NT2/D1 (cell line): ENCODE results near the gene ACTR3.

Experiments used
- DNase-seq: peaks from one replicate; pipeline ENCODE4 v3.0.0-alpha.2; 2011; ENCODE audit warnings: low read depth, low spot score
- H3K27me3 ChIP-seq: 2 replicates; pipeline ENCODE4 v1.6.0; 2011; ENCODE audit warnings: mild to moderate bottlenecking; ENCODE audit not compliant: insufficient read length, insufficient read depth
- H3K36me3 ChIP-seq: 2 replicates; pipeline ENCODE4 v1.6.1; 2011; ENCODE audit warnings: mild to moderate bottlenecking, low read length, mixed read lengths; ENCODE audit not compliant: insufficient read depth, insufficient read length
- H3K4me1 ChIP-seq: 2 replicates; pipeline ENCODE4 v1.5.1; 2011; ENCODE audit not compliant: insufficient read depth, insufficient read length
- H3K4me3 ChIP-seq: 2 replicates; pipeline ENCODE4 v1.5.1; 2011; ENCODE audit warnings: low read depth; ENCODE audit not compliant: insufficient read length
- H3K9ac ChIP-seq: 2 replicates; pipeline ENCODE4 v1.6.0; 2011; ENCODE audit warnings: low read depth; ENCODE audit not compliant: insufficient read length
- H3K9me3 ChIP-seq: 2 replicates; pipeline ENCODE4 v1.5.1; 2011; ENCODE audit warnings: mild to moderate bottlenecking, low read length; ENCODE audit not compliant: insufficient read depth
- SUZ12 ChIP-seq: IDR thresholded peaks from 2 replicates; pipeline ENCODE4 v1.6.1; 2011; ENCODE audit not compliant: insufficient read length, insufficient read depth; ENCODE audit errors: extremely low read depth
- YY1 ChIP-seq: IDR thresholded peaks from 2 replicates; pipeline ENCODE4 v1.6.1; 2011; ENCODE audit not compliant: insufficient read length, insufficient read depth
- ZNF274 ChIP-seq: IDR thresholded peaks from 2 replicates; pipeline ENCODE4 v1.6.1; 2011; ENCODE audit warnings: mild to moderate bottlenecking, low read depth, low read length

Gene ACTR3

GRCh38 chr2:114007436-114007835, 117.5 kb downstream of the ACTR3 start:
- Histone ChIP-seq H3K27me3 (no peaks in the 10 kb centered on the region), H3K36me3 (no peaks in the 10 kb centered on the region), H3K4me1 (no peaks in the 10 kb centered on the region), H3K9me3 (no peaks in the 10 kb centered on the region; the same call in 1 of the 2 replicates), H3K4me3 (no peak overlapping the region), H3K9ac (no peak overlapping the region)
- no peak for DNase-seq
- TF ChIP-seq YY1 (no peak), ZNF274 (no peak), SUZ12 (no peak)

GRCh38 chr2:114008720-114009119, 118.8 kb downstream of the ACTR3 start:
- Histone ChIP-seq H3K4me1 (no peaks in the 10 kb centered on the region), H3K36me3 (no peaks in the 10 kb centered on the region), H3K27me3 (no peaks in the 10 kb centered on the region), H3K4me3 (no peak overlapping the region), H3K9me3 (no peaks in the 10 kb centered on the region; the same call in 1 of the 2 replicates), H3K9ac (no peak overlapping the region)
- DNase-seq = no peak
- TF ChIP-seq ZNF274 = no peak
- no peak for TF ChIP-seq YY1
- no peak for TF ChIP-seq SUZ12

GRCh38 chr2:114009205-114009944, 119.5 kb downstream of the ACTR3 start:
- DNase-seq = no peak
- Histone ChIP-seq H3K4me3 (no peak overlapping the region), H3K9ac (no peak overlapping the region), H3K9me3 (no peaks in the 10 kb centered on the region), H3K27me3 (no peaks in the 10 kb centered on the region), H3K36me3 (no peaks in the 10 kb centered on the region), H3K4me1 (no peaks in the 10 kb centered on the region)
- TF ChIP-seq YY1 = no peak
- TF ChIP-seq ZNF274 = no peak

- no peak overlapping the region for H3K4me3 ChIP-seq
- no peaks in the 10 kb centered on the region for H3K4me1 ChIP-seq
- H3K9me3 ChIP-seq = no peaks in the 10 kb centered on the region
- no peaks in the 10 kb centered on the region for H3K27me3 ChIP-seq
- no peak for DNase-seq
- no peak for TF ChIP-seq ZNF274
- TF ChIP-seq SUZ12 = no peak
- no peak for TF ChIP-seq YY1
- H3K9ac ChIP-seq = no peak overlapping the region
- H3K36me3 ChIP-seq = no peaks in the 10 kb centered on the region
Measured at GRCh38 chr2:114010001-114010400, 120.1 kb downstream of the ACTR3 start.

GRCh38 chr2:114011713-114012112, 121.8 kb downstream of the ACTR3 start:
- Histone ChIP-seq H3K4me1 (no peaks in the 10 kb centered on the region), H3K4me3 (no peak overlapping the region), H3K27me3 (no peaks in the 10 kb centered on the region), H3K9me3 (no peaks in the 10 kb centered on the region), H3K36me3 (no peaks in the 10 kb centered on the region), H3K9ac (no peak overlapping the region)
- DNase-seq = no peak
- TF ChIP-seq ZNF274 (no peak), SUZ12 (no peak), YY1 (no peak)
